Heart right ventricle (tissue), 16 donors: ENCODE results near the gene C9orf50. TPM values are rescaled to one million over a fixed set of nuclear protein-coding genes. Genes with fewer than 3 reads are reported as not detected.

Experiments
- ATAC-seq, 8 donors: fragments of 200-7000 bp; cut with Tn5 transposase; one replicate each; pipeline ENCODE4 v1.9.1; 2020; ENCODE audit warnings: mild to moderate bottlenecking in 8 of 8, moderate library complexity in 8 of 8, moderate number of reproducible peaks in 1 of 8
- DNase-seq, 2 donors: peaks; one replicate each; pipeline ENCODE4 v3.0.0-alpha.2; 2020
- H3K27ac ChIP-seq, 10 donors: fragments of 200-600 bp; sonication (generic) in 2 of 10; one replicate each; pipeline versions ENCODE4 v1.5.0 to v1.8.0; 2020 to 2022; ENCODE audit warnings: mild to moderate bottlenecking in 3 of 10
- H3K27me3 ChIP-seq, 7 donors: fragments of 200-600 bp; one replicate each; pipeline ENCODE4 v1.8.0; 2021 to 2022; ENCODE audit warnings: mild to moderate bottlenecking in 2 of 7
- H3K36me3 ChIP-seq, 9 donors: fragments of 200-600 bp; sonication (generic) in 1 of 9; one replicate each; pipeline versions ENCODE4 v1.5.0 to v1.8.0; 2020 to 2022; ENCODE audit warnings: mild to moderate bottlenecking in 2 of 9
- H3K4me1 ChIP-seq, 9 donors: fragments of 200-600 bp; sonication (generic) in 1 of 9; one replicate each; pipeline versions ENCODE4 v1.5.0 to v1.8.0; 2020 to 2022; ENCODE audit warnings: mild to moderate bottlenecking in 4 of 9
- H3K4me3 ChIP-seq, 10 donors: fragments of 200-600 bp; sonication (generic) in 2 of 10; one replicate each; pipeline versions ENCODE4 v1.5.0 to v1.8.0; 2020 to 2022; ENCODE audit warnings: mild to moderate bottlenecking in 7 of 10, moderate library complexity in 2 of 10
- H3K9me3 ChIP-seq, 11 donors: fragments of 200-600 bp in 10 of 11; sonication (generic) in 2 of 11; one replicate each; pipeline versions ENCODE4 v1.5.0 to v1.8.0; 2013 to 2022; ENCODE audit warnings: mild to moderate bottlenecking in 2 of 11, control low read depth in 1 of 11, moderate library complexity in 1 of 11
- WGBS, 2 donors: extraction: QIAGEN DNeasy Blood & Tissue Kit; methylation state at CpG; one replicate each; pipeline ENCODE4 v1.1.7; 2013; ENCODE audit warnings: inconsistent platforms in 1 of 2; 5-methylcytosine and 5-hydroxymethylcytosine counted together
- intact Hi-C, 10 donors: fragments of 100-400 bp; cut with DNase I; formaldehyde crosslinking; loops; one replicate each; pipeline versions ENCODE4 v1.11.1 to v1.14.2; 2022
- polyA plus RNA-seq, 2 donors: library from polyadenylated mRNA; stranded (reverse); fragments of 200-250 nt; gene quantifications; one replicate each; pipeline ENCODE4 v1.2.3, GENCODE V29; 2013
- total RNA-seq, 10 donors: library from RNA; stranded (reverse); fragmentation: NEBNext Ultra II Directional in 3 of 10; extraction: Animal tissue kit (Norgen Biotek cat#: 25700) in 3 of 10; gene quantifications; one replicate each; pipeline versions ENCODE4 v1.2.1 to v1.2.4, GENCODE V29; 2021 to 2023
- TF ChIP-seq, protein P1 (sequence below), 9 donors: fragments of 200-600 bp; sonication (generic) in 2 of 9; IDR thresholded peaks; one replicate each; pipeline versions ENCODE4 v1.5.0 to v1.8.0; 2021 to 2022; ENCODE audit warnings: antibody characterized with exemption in 9 of 9, mild to moderate bottlenecking in 5 of 9, moderate library complexity in 1 of 9
- donor health status: Arrhythmogenic right ventricular cardiomyopathy.
- donor health status: ischemic (EF 13 %, LVEDD 7.1; RV severe dilation, severe dysfunction).
- donor health status: healthy with polysubstance abuse.
- donor health status: DM: no; HTN: yes; CAD: no.
- donor health status: DM: no; HTN: no; CAD: no.
- donor health status: ischemic (EF 25% LVEDD 6.9; RV normal size, moderate dysfunction).
- donor health status: ischemic (EF 25% LVEDD 5.7; RV mildly dilated, moderate dysfunction).
- donor health status: healthy.
- donor health status: DM: yes; HTN: yes; CAD: no.
- donor health status: Ischemic cardiomyopathy.
- donor health status: ischemic (EF 35%, LVEDD 5.7; RV mildly dilated, moderate dysfunction).
- donor health status: nonischemic (EF 11% LVEDD 7.7; RV severe dilation, severe dysfunction).
- donor health status: DM: yes; HTN: yes; CAD: no.
- donor health status: PGD.
- donor health status: ischemic (EF 29% LVEDD 5.4; RV normal size, mild dysfunction).
- donor health status: nonischemic (EF 23%, LVEDD 6.1; RV moderate dilation, normal function).

The C9orf50 gene
- total and polyA plus RNA-seq, 12 donors, result not detected

DNA sequence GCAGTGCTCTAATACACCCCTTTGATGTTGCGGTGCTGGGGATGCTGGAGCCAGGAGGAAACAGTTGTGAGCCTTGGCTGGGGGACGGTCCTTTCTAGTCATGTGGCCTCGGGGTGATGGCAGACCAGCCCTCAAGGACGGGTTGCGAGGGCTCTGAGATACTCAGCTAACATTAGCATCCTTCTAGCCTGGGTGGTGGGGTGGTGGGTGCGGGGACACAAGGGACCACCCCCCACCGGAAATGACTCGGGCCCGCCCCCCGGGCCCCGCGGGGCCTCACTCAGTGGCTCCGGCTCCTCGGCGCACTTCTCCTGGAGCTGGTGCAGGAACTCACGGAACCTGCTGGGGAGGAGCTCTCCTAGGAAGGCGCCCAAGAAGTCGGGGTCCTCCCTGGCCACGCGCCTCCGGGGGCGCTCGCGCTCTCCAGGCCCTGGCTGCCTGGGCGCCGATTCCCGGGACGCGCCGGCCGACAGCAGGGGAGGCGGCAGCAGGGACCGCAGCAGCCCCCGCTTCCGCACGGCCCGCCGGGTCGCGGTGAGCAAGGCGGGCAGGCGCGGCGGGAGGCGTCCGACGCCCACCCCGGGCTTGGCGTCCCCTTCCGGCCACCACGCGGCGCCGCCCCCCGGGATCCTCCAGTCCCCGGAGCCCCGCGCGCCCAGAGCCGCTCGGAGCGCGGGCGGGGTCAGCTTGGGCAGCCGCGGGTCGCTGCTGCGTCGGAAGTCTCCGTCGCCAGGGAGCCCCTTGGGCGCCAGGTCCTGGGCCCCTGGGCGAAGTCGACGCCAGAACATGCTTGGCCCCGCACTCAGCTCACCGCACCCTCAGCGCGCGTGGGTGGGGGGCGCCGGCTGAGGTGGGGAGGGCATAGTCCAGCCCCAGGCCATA is 873 bp downstream of the C9orf50 start:
- Histone ChIP-seq H3K9me3 (no peaks in the 10 kb centered on the region), H3K4me3 (peak overlapping the region; percentile 20 to 71 (median 51)), H3K36me3 (no peaks in the 10 kb centered on the region), H3K27me3 (peaks cover 0 to 33% (median 3%) of the 10 kb centered on the region in 7 donors), H3K4me1 (peaks cover 6 to 25% (median 11%) of the 10 kb centered on the region in 9 donors), H3K27ac (peak overlapping the region in 4 of 10 donors; percentile 14 to 58 (median 39))
- 1% methylated on average over 58 to 82 of the region's 82 CpGs for WGBS, 2 donors
- TF ChIP-seq, protein P1, sequence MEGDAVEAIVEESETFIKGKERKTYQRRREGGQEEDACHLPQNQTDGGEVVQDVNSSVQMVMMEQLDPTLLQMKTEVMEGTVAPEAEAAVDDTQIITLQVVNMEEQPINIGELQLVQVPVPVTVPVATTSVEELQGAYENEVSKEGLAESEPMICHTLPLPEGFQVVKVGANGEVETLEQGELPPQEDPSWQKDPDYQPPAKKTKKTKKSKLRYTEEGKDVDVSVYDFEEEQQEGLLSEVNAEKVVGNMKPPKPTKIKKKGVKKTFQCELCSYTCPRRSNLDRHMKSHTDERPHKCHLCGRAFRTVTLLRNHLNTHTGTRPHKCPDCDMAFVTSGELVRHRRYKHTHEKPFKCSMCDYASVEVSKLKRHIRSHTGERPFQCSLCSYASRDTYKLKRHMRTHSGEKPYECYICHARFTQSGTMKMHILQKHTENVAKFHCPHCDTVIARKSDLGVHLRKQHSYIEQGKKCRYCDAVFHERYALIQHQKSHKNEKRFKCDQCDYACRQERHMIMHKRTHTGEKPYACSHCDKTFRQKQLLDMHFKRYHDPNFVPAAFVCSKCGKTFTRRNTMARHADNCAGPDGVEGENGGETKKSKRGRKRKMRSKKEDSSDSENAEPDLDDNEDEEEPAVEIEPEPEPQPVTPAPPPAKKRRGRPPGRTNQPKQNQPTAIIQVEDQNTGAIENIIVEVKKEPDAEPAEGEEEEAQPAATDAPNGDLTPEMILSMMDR (IDR thresholded peaks at IDR 0.05), result peak in 3 of 9 donors; percentile 12 to 27 (median 19)
- ATAC-seq (peak in 6 of 8 donors; percentile 8 to 64 (median 28)), DNase-seq (no peak)
- intact Hi-C loops, result loop anchor here in 3 of 10 donors (10.0 kb wide), 3 partner anchors 215 to 295 kb away; no protein-coding TSS in a partner anchor

DNA sequence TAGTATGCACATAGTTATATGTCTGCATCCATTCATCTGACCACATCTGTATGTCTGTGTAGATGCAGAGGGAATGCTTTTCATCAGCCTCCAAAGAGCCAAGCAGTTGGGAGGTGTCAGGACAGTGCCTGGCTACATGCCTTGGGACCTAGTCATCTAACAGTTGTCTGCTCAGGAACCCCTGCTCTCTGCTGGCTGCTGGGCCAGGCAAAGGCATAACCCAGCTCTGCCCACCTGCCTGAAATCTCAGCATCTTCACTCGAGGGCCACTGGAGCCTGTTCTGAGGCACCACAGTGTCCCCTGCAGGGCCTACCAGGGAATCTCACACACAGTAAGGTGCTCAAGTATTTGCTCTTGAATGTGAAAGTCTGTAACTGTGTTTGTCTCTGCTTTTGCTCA is 3.7 kb downstream of the C9orf50 start:
- intact Hi-C loops, result loop anchor here in 3 of 10 donors (10.0 kb wide), 3 partner anchors 212 to 292 kb away; no protein-coding TSS in a partner anchor
- no peak for ATAC-seq

DNA sequence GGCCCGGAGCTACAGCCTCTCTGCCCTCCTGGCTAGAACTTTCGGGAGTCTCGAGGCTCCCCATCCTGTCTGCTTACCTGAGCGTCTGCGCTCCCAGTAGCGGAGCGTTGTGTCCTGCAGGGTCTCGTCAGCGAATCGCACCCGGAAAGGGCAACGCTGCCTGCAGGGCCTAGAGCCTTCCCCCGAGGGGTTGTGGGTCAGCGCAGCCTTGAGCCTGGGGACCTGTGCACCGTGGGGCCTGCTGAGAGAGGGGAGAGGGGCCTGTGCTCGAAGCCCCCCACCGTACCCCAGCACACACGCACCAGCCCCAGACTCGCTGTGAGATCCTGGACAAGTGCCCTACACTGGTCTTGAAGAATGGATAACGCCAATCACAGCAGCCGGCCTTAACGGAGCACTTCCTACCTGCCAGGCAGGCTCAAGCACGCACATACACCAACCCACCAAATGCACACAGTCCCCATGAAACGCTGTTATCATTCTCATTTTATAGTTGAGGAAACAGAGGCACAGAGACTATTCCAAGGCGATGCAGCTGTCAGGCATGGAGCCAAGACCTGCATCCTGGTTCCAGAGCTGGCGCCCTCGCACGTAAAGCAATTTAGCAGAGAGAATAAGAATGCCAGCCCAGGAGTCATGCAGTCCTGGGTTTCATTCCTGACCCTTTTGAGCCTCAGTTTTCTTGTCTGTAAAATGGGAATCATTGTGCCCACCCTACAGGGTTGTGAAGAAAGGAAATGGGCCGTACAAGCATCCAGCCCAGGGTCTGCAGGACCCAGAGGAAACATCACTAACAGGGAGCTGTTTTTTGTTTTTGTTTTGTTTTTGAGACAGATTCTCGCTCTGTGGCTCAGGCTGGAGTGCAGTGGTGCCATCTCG is 5.3 kb downstream of the C9orf50 start:
- Histone ChIP-seq H3K4me1 (peaks cover 10 to 19% (median 16%) of the 10 kb centered on the region in 9 donors), H3K9me3 (no peaks in the 10 kb centered on the region), H3K27ac (no peak overlapping the region), H3K27me3 (peaks cover 0 to 19% (median 3%) of the 10 kb centered on the region in 7 donors), H3K4me3 (no peak overlapping the region), H3K36me3 (no peaks in the 10 kb centered on the region)
- ATAC-seq, result no peak
- intact Hi-C loops, result loop anchor here in 3 of 10 donors (10.0 kb wide), 3 partner anchors 211 to 291 kb away; no protein-coding TSS in a partner anchor
- WGBS, 2 donors, result 80 to 84% methylated on average over 31 of the region's 31 CpGs
- DNase-seq, result no peak
- TF ChIP-seq, protein P1 (IDR thresholded peaks at IDR 0.05), result no peak

More for the DNA sequence above, 3.7 kb downstream of the C9orf50 start:
- Histone ChIP-seq H3K36me3 (no peaks in the 10 kb centered on the region), H3K27ac (no peak overlapping the region), H3K9me3 (no peaks in the 10 kb centered on the region), H3K27me3 (peaks cover 0 to 33% (median 3%) of the 10 kb centered on the region in 7 donors), H3K4me3 (no peak overlapping the region), H3K4me1 (peaks cover 6 to 13% (median 11%) of the 10 kb centered on the region in 9 donors)
- no peak for DNase-seq
- TF ChIP-seq, protein P1 (IDR thresholded peaks at IDR 0.05), result peak in 4 of 9 donors; percentile 14 to 46 (median 34)
- 9 to 11% methylated on average over 1 of the region's 1 CpG for WGBS, 2 donors

DNA sequence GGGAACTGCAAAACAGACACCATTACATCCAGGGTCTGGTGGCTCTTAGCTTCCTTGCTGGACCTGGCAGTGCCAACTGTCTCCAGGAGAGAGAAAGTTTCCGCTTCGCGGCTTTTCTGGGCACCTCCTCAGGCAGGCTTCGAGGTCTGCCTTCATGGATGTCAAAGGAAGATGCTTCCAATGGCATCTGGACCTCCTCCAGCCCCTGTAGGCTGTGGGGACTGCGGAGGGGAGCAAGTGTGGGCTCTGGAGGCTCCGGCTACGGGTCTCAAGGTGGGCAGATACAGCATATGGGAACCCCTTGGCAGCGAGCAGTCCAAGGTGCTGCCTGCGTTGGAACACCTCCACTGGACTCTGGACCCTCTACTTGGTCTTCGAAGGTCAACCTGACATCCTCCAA is 6.0 kb downstream of the C9orf50 start:
- Histone ChIP-seq H3K27ac (no peak overlapping the region), H3K4me3 (no peak overlapping the region), H3K36me3 (no peaks in the 10 kb centered on the region), H3K27me3 (peaks cover 0 to 12% (median 0%) of the 10 kb centered on the region in 7 donors), H3K4me1 (peaks cover 6 to 15% (median 13%) of the 10 kb centered on the region in 9 donors), H3K9me3 (no peaks in the 10 kb centered on the region)
- no peak for DNase-seq
- intact Hi-C loops, result loop anchor here in 5 of 10 donors (5.0 to 10.0 kb wide), 6 partner anchors 210 to 483 kb away; no protein-coding TSS in a partner anchor
- no peak for ATAC-seq
- 94 to 95% methylated on average over 10 of the region's 10 CpGs for WGBS, 2 donors
- TF ChIP-seq, protein P1 (IDR thresholded peaks at IDR 0.05), result no peak
